OCI-LY7 (cell line): ENCODE data around the gene ANAPC10.

Source experiments
- EZH2phosphoT487 ChIP-seq: fragments of 200-600 bp; sonication (generic); IDR thresholded peaks from 2 replicates; pipeline ENCODE4 v1.6.1; 2018; ENCODE audit warnings: low read depth, borderline replicate concordance, mild to moderate bottlenecking, mixed run types, antibody characterized with exemption, low read length, moderate library complexity, mixed read lengths
- TF ChIP-seq, protein P1 (sequence below): fragments of 200-600 bp; sonication (generic); conservative IDR thresholded peaks from 2 replicates; pipeline ENCODE4 v1.5.1; 2014; ENCODE audit warnings: mild to moderate bottlenecking, antibody characterized with exemption, low read length, moderate library complexity, mixed read lengths

DNA sequence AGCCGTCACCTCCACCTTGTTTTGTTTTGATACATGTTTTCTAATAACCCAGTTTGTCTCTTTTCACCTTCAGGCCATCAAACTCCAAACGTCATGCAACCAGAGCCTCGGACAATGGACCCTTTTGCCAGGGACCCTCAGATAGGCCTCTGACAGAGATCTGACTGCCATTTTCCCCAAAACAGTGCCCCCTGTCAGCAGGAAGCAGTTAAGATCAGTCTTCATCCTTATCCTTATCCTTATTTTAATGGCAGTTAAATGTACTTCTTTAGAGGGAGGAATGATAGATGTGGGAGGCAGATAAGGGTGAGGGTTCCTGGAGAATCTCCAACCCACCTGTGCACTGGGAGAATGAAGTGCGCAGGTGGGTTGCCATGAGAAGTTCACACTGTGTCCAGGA, 135.7 kb downstream of the ANAPC10 start:
- TF ChIP-seq, protein P1, sequence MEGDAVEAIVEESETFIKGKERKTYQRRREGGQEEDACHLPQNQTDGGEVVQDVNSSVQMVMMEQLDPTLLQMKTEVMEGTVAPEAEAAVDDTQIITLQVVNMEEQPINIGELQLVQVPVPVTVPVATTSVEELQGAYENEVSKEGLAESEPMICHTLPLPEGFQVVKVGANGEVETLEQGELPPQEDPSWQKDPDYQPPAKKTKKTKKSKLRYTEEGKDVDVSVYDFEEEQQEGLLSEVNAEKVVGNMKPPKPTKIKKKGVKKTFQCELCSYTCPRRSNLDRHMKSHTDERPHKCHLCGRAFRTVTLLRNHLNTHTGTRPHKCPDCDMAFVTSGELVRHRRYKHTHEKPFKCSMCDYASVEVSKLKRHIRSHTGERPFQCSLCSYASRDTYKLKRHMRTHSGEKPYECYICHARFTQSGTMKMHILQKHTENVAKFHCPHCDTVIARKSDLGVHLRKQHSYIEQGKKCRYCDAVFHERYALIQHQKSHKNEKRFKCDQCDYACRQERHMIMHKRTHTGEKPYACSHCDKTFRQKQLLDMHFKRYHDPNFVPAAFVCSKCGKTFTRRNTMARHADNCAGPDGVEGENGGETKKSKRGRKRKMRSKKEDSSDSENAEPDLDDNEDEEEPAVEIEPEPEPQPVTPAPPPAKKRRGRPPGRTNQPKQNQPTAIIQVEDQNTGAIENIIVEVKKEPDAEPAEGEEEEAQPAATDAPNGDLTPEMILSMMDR: 0 out of 2 replicates have a peak, but pooled peaks have one; percentile 12
- TF ChIP-seq EZH2phosphoT487: no peak
